ENCODE data around the gene CD300LG. TPM values are rescaled to one million over a fixed set of nuclear protein-coding genes. Genes with fewer than 3 reads are reported as not detected.
A peak's percentile ranks its signal among the peaks of the same experiment; 100 is the strongest.

The CD300LG gene
- total RNA-seq, 1 donor from 2014 or later = not detected

- Histone ChIP-seq H3K4me3 (ENCODE audit: low read depth, low read length) (no peak overlapping the region), H3K36me3 (ENCODE audit: control insufficient read depth, insufficient read depth, low read length) (no peaks in the 10 kb centered on the region), H3K27me3 (ENCODE audit: control insufficient read depth, insufficient read depth, low read length) (peaks cover 2% of the 10 kb centered on the region)
- DNase-seq (ENCODE audit: low read depth) = no peak
- no peak for TF ChIP-seq CTCF (IDR thresholded peaks at IDR 0.05; ENCODE audit: insufficient read depth, low read length, poor library complexity, severe bottlenecking)
Measured at GRCh38 chr17:43877031-43877430, 30.1 kb downstream of the CD300LG start.

- H3K27me3 ChIP-seq (ENCODE audit: control insufficient read depth, insufficient read depth, low read length) = peaks cover 2% of the 10 kb centered on the region
- H3K4me3 ChIP-seq (ENCODE audit: low read depth, low read length) = no peak overlapping the region
- no peak for DNase-seq (ENCODE audit: low read depth)
- H3K36me3 ChIP-seq (ENCODE audit: control insufficient read depth, insufficient read depth, low read length) = no peaks in the 10 kb centered on the region
- TF ChIP-seq CTCF (IDR thresholded peaks at IDR 0.05; ENCODE audit: insufficient read depth, low read length, poor library complexity, severe bottlenecking) = no peak
Measured at GRCh38 chr17:43877451-43878155, 30.6 kb downstream of the CD300LG start.

GRCh38 chr17:43878260-43879175 is 31.5 kb downstream of the CD300LG start:
- peak; percentile 99 for TF ChIP-seq CTCF (IDR thresholded peaks at IDR 0.05; ENCODE audit: insufficient read depth, low read length, poor library complexity, severe bottlenecking)
- Histone ChIP-seq H3K4me3 (ENCODE audit: low read depth, low read length) (no peak overlapping the region), H3K27me3 (ENCODE audit: control insufficient read depth, insufficient read depth, low read length) (peaks cover 2% of the 10 kb centered on the region), H3K36me3 (ENCODE audit: control insufficient read depth, insufficient read depth, low read length) (no peaks in the 10 kb centered on the region)
- DNase-seq (ENCODE audit: low read depth) = peak; percentile 64

GRCh38 chr17:43879723-43880419 is 32.9 kb downstream of the CD300LG start:
- Histone ChIP-seq H3K27me3 (ENCODE audit: control insufficient read depth, insufficient read depth, low read length) (peaks cover 2% of the 10 kb centered on the region), H3K36me3 (ENCODE audit: control insufficient read depth, insufficient read depth, low read length) (no peaks in the 10 kb centered on the region), H3K4me3 (ENCODE audit: low read depth, low read length) (no peak overlapping the region)
- no peak for DNase-seq (ENCODE audit: low read depth)
- TF ChIP-seq CTCF (IDR thresholded peaks at IDR 0.05; ENCODE audit: insufficient read depth, low read length, poor library complexity, severe bottlenecking) = no peak

GRCh38 chr17:43880420-43880991 is 33.5 kb downstream of the CD300LG start:
- H3K36me3 ChIP-seq (ENCODE audit: control insufficient read depth, insufficient read depth, low read length) = no peaks in the 10 kb centered on the region
- H3K4me3 ChIP-seq (ENCODE audit: low read depth, low read length) = no peak overlapping the region
- peaks cover under 1% of the 10 kb centered on the region for H3K27me3 ChIP-seq (ENCODE audit: control insufficient read depth, insufficient read depth, low read length)
- peak; percentile 81 for TF ChIP-seq CTCF (IDR thresholded peaks at IDR 0.05; ENCODE audit: insufficient read depth, low read length, poor library complexity, severe bottlenecking)
- no peak for DNase-seq (ENCODE audit: low read depth)

All from kidney epithelial cell (primary cell).